Osteoblast (primary cell): ENCODE results near the gene PHF10. TPM values are rescaled to one million over a fixed set of nuclear protein-coding genes. Genes with fewer than 3 reads are reported as not detected.

ENCODE experiments used
- DNase-seq: peaks from one replicate; pipeline ENCODE4 v3.0.0; 2011; ENCODE audit warnings: low spot score, mixed read lengths; ENCODE audit not compliant: insufficient read length; ENCODE audit errors: missing footprints
- H2AFZ ChIP-seq: 2 replicates; pipeline ENCODE4 v1.6.0; 2011; ENCODE audit warnings: mild to moderate bottlenecking, low read length
- H3K27ac ChIP-seq: 2 replicates; pipeline ENCODE4 v1.5.1; 2011; ENCODE audit warnings: mild to moderate bottlenecking, low read depth, low read length, moderate library complexity
- H3K27me3 ChIP-seq: 2 replicates; pipeline ENCODE4 v1.6.0; 2012; ENCODE audit warnings: mild to moderate bottlenecking, control low read depth, inconsistent platforms, low read length, moderate library complexity; ENCODE audit not compliant: insufficient read depth
- H3K36me3 ChIP-seq: 2 replicates; pipeline ENCODE4 v1.5.1; 2011; ENCODE audit warnings: mild to moderate bottlenecking, low read length, control low read depth, moderate library complexity; ENCODE audit not compliant: insufficient read depth
- H3K4me1 ChIP-seq: 2 replicates; pipeline ENCODE4 v1.5.1; 2011; ENCODE audit warnings: mild to moderate bottlenecking, low read length, control low read depth, moderate library complexity; ENCODE audit not compliant: insufficient read depth
- H3K4me2 ChIP-seq: 2 replicates; pipeline ENCODE4 v1.6.0; 2011; ENCODE audit warnings: mild to moderate bottlenecking, low read length; ENCODE audit not compliant: insufficient read depth
- H3K4me3 ChIP-seq: fragments of 200-600 bp; sonication (generic); 3 replicates; pipeline ENCODE4 v1.5.1; 2012; ENCODE audit warnings: mild to moderate bottlenecking, low read length, inconsistent platforms; ENCODE audit not compliant: insufficient read depth
- H3K79me2 ChIP-seq: 2 replicates; pipeline ENCODE4 v1.6.0; 2012; ENCODE audit warnings: mild to moderate bottlenecking, low read length, control low read depth, inconsistent platforms; ENCODE audit not compliant: insufficient read depth
- H3K9me3 ChIP-seq: 2 replicates; pipeline ENCODE4 v1.5.1; 2011; ENCODE audit warnings: low read depth, low read length, control low read depth
- H4K20me1 ChIP-seq: 2 replicates; pipeline ENCODE4 v1.6.0; 2012; ENCODE audit warnings: mild to moderate bottlenecking, low read length, control low read depth; ENCODE audit not compliant: insufficient read depth
- CTCF ChIP-seq: IDR thresholded peaks from 2 replicates; pipeline ENCODE4 v1.5.1; 2011; ENCODE audit warnings: mild to moderate bottlenecking, low read depth, low read length, moderate library complexity; ENCODE audit errors: extremely low read depth
- total RNA-seq: library from RNA; depleted of rRNA; stranded (reverse); fragments of >200 nt; gene quantifications from 2 replicates; pipeline ENCODE4 v1.2.3, GENCODE V29; 2012

Gene PHF10
- total RNA-seq, 1 donor, result 21.0 TPM

- Histone ChIP-seq H4K20me1 (peaks cover 2% of the 10 kb centered on the region), H2AFZ (no peak overlapping the region), H3K27me3 (no peaks in the 10 kb centered on the region), H3K4me3 (no peak overlapping the region), H3K4me2 (no peak overlapping the region), H3K9me3 (no peaks in the 10 kb centered on the region), H3K79me2 (peaks cover 10% of the 10 kb centered on the region), H3K36me3 (peaks cover 37% of the 10 kb centered on the region), H3K27ac (no peak overlapping the region), H3K4me1 (no peaks in the 10 kb centered on the region)
- no peak for DNase-seq
- TF ChIP-seq CTCF, result no peak
Measured at GRCh38 chr6:169714178-169714577, 10.1 kb downstream of the PHF10 start.

- H3K4me2 ChIP-seq, result no peak overlapping the region
- no peak overlapping the region for H3K4me3 ChIP-seq
- H3K9me3 ChIP-seq, result no peaks in the 10 kb centered on the region
- TF ChIP-seq CTCF, result no peak
- H3K27ac ChIP-seq, result no peak overlapping the region
- H2AFZ ChIP-seq, result no peak overlapping the region
- H3K27me3 ChIP-seq, result no peaks in the 10 kb centered on the region
- peaks cover 2% of the 10 kb centered on the region for H3K79me2 ChIP-seq
- peaks cover 5% of the 10 kb centered on the region for H4K20me1 ChIP-seq
- peaks cover 3% of the 10 kb centered on the region for H3K4me1 ChIP-seq
- H3K36me3 ChIP-seq, result peaks cover 30% of the 10 kb centered on the region
- DNase-seq, result no peak
Measured at GRCh38 chr6:169710009-169710408, 14.3 kb downstream of the PHF10 start.

GRCh38 chr6:169709293-169709692 is 15.0 kb downstream of the PHF10 start:
- Histone ChIP-seq H2AFZ (no peak overlapping the region), H3K4me1 (peaks cover 9% of the 10 kb centered on the region), H3K4me3 (no peak overlapping the region), H3K4me2 (no peak overlapping the region), H3K79me2 (peaks cover 5% of the 10 kb centered on the region), H3K27ac (no peak overlapping the region), H4K20me1 (peaks cover 8% of the 10 kb centered on the region), H3K36me3 (peaks cover 27% of the 10 kb centered on the region), H3K9me3 (no peaks in the 10 kb centered on the region), H3K27me3 (no peaks in the 10 kb centered on the region)
- TF ChIP-seq CTCF, result no peak
- DNase-seq, result no peak

- Histone ChIP-seq H3K27ac (no peak overlapping the region), H3K4me3 (no peak overlapping the region), H3K9me3 (no peaks in the 10 kb centered on the region), H3K27me3 (no peaks in the 10 kb centered on the region), H3K4me2 (no peak overlapping the region), H3K79me2 (peaks cover 21% of the 10 kb centered on the region), H4K20me1 (peaks cover 22% of the 10 kb centered on the region), H3K36me3 (peaks cover 37% of the 10 kb centered on the region), H3K4me1 (peaks cover 24% of the 10 kb centered on the region), H2AFZ (no peak overlapping the region)
- no peak for DNase-seq
- TF ChIP-seq CTCF, result no peak
Measured at GRCh38 chr6:169707772-169708171, 16.5 kb downstream of the PHF10 start.
